Adrenal gland (tissue), 5 donors: ENCODE measurements around the gene CTNND2.

ENCODE experiments used
- POLR2A ChIP-seq, 2 donors: fragments of 450-650 bp; IDR thresholded peaks; one replicate each; pipeline ENCODE4 v1.6.1; 2017; ENCODE audit warnings: antibody characterized with exemption in 2 of 2, mild to moderate bottlenecking in 2 of 2, moderate library complexity in 1 of 2
- TF ChIP-seq, protein P1 (sequence below), 6 experiments: fragments of 450-650 bp in 4 of 6; fragments of 200-600 bp in 2 of 6; sonication (generic) in 1 of 6; IDR thresholded peaks; 1 replicate in 5 of 6; 2 replicates in 1 of 6; pipeline versions ENCODE4 v1.5.1 to v1.8.0; 2016 to 2021; ENCODE audit warnings: antibody characterized with exemption in 6 of 6, mild to moderate bottlenecking in 2 of 6, moderate library complexity in 1 of 6
- donor health status: DM: no; HTN: no; CAD: no.

DNA sequence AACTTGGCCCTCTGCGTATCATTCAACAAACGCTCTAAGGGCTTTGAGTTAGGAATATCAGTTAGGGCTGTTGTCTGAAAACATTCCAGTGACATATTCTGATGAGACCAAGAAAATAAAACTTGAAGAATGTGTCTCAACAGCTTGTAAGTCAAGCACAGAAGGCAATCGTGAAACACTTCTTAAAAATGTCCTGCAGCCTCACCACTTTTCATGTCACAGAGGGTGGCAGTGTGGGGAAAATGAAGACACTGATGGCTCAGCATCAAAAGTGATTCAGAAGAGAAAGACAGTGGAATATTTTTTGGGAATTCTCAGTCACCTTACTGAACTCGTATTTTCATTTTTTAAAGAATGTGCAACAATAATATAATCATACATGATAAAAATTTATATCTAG, 247.3 kb downstream of the CTNND2 start:
- TF ChIP-seq, protein P1, sequence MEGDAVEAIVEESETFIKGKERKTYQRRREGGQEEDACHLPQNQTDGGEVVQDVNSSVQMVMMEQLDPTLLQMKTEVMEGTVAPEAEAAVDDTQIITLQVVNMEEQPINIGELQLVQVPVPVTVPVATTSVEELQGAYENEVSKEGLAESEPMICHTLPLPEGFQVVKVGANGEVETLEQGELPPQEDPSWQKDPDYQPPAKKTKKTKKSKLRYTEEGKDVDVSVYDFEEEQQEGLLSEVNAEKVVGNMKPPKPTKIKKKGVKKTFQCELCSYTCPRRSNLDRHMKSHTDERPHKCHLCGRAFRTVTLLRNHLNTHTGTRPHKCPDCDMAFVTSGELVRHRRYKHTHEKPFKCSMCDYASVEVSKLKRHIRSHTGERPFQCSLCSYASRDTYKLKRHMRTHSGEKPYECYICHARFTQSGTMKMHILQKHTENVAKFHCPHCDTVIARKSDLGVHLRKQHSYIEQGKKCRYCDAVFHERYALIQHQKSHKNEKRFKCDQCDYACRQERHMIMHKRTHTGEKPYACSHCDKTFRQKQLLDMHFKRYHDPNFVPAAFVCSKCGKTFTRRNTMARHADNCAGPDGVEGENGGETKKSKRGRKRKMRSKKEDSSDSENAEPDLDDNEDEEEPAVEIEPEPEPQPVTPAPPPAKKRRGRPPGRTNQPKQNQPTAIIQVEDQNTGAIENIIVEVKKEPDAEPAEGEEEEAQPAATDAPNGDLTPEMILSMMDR (IDR thresholded peaks at IDR 0.05), result no peak
- no peak for TF ChIP-seq POLR2A (IDR thresholded peaks at IDR 0.05)
